Left forelimb (tissue), 1 donor: ENCODE data around the gene WARS2.
"Not testable (repeated sequence)": the region's sequence is repeated elsewhere in the genome, so short reads cannot be mapped to it uniquely, and the experiment has no call there.

ENCODE experiments used
- DNase-seq: peaks from one replicate; pipeline ENCODE4 v3.0.0-alpha.2; 2018; ENCODE audit warnings: low spot score

The WARS2 gene

DNA sequence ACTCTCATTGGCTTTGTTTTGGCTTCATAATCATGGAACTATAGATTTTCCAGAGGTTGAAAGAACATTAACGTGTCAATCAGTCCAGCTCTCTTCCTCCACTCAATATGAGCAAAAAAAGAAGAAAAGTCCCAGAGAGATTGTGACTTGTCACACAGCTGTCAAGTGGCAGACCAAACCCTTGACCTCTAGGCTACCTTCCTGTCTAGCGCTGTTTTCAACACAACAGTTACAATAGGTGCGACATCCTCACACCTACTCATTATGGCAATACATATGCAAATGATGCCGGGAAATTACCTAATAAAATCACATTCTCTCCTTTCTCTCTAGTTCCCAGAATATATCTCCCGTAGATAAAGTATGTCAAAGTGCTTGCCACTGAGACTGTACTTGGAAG, 1.1 kb downstream of the WARS2 start:
- no peak for DNase-seq

DNA sequence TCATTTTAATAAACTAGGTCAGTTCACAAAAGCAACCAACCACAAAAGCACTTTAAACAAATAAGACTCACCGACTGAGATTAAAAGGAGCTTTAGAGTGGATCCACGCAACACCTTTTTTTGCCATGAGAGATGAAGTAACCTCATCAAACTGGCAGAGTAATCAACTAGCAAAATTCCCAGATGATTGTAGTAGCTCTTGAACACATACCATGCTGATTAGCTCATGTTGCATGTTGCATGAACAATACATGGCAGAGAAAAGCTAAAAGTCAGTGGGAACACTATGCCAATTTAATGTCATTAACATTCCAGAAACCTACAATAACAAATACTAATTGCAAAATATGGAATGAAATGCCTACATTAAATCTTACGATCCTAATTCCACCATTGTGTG, 4.1 kb downstream of the WARS2 start:
- no peak for DNase-seq

DNA sequence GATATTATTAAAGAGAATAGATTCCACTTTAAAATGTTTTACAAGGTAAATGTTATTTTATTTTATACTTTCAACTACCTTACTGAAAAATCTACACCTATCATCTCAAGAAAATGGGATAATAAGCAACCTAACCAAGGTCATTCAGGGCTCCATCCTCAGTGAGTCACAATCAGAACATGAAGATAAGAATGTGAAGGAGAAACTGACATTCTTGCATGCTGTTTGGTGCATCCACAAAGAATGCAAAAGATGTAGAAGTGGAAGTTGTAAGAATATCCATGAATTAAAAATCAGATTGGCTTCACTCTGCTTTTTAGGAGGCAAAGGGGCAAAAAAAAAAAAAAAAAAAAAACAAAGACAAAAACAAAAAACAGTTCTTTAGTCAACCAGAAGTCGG, 6.5 kb downstream of the WARS2 start:
- no peak for DNase-seq

DNA sequence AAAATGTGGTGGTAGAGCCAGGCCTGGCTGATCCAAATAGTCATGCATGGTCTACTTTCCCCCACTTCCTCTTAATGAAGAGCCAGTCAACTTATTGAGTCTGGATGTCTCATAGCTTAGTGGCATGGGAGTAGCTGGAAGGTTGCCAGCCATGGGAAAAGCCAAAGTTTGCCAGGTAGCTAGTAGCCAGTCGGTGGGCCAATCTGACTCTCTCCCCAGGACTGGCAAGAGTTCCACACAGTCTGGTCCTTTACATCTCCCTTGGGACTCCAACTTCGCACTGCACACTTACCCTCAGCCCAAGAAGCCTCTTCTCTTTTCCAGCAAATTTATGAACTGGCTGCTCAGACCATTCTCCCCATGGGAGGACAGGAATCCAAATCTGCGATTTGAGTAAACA, 8.3 kb downstream of the WARS2 start:
- no peak for DNase-seq

DNA sequence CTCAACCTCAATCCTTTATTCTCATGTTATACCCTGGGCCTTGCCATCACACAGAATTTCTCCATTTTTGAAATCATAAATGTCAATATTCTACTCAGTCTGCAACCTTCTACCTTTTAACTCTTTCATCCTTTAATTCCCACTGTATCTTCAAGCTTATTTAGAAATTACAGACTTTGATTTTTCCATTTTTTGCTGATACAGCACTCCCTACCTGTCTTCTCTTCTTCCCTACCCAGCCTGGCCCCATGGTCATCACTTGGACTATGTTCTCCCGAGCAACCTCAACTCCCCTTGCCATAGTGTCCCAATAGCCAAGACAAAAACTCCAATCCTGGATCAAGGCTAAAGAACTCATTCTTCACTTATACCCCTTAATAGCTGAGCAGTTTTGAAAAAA, 14.6 kb downstream of the WARS2 start:
- no peak for DNase-seq

DNA sequence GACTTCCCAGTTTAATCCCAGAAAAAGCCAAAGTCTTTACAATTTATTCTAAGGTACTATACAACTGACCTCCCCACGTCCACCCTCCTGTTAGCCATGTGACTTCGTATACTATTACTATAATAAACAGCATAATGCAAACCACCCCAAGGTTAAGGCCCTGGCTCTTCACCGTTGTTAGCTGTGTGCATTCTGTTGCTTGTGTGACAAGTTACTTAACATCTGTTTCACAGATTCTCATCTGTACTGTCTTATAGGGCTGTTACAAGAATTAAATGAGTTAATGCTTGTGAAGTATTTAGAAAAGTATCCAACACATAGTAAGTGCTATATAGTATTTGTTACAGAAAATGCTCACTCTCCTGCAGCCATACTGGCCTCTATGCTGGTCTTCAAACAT, 15.7 kb downstream of the WARS2 start:
- DNase-seq = no peak

DNA sequence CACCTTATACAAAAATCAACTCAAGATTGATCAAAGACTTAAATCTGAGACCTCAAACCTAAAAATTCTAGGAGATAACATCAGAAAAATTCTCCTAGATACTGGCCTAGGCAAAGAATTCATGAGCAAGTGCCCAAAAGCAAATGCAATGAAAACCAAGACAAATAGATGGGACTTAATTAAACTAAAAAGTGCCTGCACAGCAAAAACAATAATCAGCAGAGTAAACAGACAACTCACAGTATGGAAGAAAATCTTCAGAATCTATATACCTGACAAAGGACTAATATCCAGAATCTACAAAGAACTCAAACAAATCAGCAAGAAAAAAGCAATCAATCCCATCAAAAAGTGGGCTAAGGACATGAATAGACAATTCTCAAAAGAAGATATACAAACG, 18.6 kb downstream of the WARS2 start:
- DNase-seq = not testable (repeated sequence)

DNA sequence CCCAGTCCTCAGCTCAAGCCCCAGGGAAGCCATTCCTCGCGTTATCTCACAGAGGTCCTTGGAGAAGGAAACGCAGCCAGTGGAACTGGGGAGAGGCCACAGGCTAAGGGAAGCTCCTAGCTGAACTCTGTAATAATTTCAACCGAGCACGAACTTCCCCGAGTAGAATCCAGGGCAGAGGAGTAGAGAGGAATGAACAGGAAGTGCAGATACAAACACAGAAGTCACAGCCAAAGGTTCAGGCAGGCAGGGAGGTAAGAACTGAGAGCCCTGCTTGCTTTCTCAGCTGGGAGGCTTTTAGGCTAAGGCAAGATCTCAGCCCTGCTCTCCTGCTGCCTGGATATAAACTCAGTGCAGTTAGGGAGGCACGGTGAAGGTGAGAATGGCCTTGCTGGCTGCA, 23.7 kb downstream of the WARS2 start:
- DNase-seq = no peak

DNA sequence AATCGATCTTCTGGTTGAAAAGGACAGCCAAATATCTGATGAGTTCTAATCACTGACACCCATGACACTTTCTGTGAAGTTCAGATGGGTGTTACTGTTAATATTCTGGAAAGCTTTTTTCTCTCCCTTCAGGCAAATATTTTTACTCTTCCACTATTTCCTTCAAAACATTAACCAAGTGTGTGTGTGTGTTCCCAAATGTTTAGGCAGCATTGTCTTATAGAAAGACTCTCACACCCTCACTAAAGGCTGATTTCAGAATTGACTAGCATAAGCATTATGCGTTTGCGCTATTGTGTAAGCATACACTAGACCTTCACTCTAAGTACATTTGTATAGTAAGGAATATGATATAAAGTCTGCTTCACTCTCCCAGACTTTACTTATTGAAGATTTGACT, 24.7 kb downstream of the WARS2 start:
- DNase-seq = no peak

DNA sequence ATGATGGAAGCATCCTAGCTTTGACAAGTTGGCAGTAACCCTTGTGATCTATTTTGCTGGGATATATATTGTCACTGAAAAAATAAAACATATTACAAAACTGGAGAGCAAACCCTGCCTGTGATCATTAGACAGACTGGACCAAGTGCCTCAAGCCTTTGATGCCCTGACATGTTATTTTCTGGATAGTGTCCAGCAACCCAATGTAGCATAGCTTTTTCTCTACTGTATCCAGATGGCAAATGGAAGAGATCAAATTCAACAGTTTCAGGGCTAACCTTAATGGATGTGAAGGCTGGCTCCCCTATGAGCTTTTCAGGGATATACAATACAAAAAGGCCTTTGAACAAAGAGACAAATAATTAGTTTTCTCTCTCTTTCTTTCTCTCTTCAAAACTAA, 25.1 kb downstream of the WARS2 start:
- DNase-seq = no peak

DNA sequence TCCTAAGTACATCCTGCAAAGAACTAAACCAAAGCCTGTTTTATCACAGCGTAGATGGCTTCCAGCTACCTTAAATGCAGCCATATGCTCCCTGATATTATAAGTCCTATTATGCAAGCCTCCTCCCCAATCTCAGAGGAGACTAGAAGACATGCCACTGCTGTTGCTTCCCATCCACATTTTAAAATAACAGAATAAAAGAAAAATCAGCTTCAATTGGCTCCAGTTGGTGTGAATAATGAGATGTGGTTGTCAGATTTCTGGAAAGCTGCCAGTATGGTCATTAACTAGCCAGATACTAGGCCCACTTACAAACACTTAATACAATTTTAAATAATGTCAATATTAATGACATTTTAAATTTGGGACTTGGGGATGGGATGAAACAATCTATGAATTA, 25.7 kb downstream of the WARS2 start:
- no peak for DNase-seq

DNA sequence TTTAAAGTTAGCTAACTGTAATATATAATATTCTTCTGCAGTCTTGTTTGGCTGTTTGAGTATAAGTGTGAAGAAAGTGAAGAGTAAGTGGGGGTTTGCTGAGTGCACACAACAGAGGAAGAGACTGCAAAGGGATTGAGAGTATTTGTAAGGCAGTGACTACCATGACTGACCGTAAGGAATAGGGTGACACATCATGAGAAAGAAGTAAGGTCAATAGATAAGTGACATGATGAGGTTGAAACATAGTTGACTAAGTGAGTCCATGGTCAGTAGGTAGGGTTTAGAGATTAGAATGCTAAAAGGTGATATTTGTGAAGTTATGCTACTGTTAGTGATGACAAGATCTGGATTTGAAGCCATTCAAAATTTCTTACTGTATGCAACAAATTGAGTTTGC, 27.7 kb downstream of the WARS2 start:
- no peak for DNase-seq

DNA sequence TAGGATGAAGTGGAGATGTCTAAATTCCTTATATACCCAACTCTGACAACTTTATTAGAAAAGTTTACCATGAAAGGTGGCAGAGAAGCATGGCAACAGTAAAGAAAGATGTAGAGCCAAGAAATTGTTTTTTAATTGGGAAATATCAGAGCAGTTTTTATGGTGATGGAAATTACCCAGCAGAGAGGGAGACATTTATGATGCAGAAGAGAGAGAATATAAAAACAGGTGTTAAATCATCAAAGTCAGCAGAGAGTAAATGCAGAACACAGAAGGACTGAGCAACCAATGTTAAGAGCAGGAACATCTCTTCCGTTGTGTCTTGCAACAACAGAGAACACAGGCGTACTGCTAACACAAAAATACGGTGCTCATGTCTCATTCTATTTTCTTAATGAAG, 28.2 kb downstream of the WARS2 start:
- no peak for DNase-seq

DNA sequence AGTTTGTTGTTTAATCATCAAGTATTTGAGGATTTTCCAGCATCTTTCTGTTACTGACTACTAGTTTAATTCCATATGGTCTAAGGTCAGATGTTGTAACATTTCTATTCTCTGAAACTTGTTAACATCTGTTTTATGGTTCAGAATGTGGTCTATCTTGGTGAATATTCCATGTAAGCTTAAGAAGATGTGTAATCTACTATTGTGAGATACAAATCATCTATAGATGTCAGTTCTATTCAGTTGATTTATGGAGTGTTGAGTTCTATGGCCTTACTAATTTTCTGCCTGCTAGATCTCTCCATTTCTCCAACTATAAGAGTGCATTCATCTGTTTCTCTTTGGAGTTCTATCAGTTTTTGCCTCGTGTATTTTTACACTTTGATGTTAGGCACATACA, 31.5 kb downstream of the WARS2 start:
- no peak for DNase-seq

DNA sequence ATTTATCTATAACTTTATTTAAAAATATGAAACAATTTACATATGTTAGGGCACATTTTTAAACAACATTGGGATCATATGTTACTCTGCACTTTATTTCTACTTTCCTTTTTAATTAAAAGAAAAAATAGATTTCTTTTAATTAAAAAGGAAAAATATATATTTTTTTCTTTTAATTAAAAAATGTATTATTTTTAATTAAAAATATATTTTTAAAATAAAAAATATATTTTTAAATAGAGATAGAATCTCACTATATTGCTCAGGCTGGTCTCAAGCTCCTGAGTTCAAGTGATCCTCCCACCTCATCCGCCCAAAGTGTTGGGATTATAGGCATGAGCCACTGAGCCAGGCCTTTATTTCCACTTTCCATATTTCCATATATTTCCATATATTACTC, 36.7 kb downstream of the WARS2 start:
- DNase-seq = no peak

DNA sequence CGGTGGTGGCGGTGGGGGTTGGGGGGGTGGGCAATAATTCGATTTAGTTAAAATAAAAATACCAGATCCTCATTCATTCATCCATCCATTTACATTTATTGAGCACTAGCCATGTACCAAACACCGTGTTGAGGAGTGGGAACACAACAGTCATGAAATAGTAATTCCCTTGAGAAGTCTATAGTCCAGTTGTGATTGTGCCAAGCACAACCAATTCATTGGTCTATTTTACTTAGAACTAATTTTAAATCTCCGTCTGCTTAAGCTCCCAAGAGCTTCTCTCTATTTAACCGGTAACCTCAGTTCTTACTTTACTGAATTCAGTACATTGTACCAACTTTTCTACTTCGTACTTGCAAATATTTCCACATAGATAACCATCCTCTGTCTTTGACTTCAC, 38.4 kb downstream of the WARS2 start:
- DNase-seq = no peak

DNA sequence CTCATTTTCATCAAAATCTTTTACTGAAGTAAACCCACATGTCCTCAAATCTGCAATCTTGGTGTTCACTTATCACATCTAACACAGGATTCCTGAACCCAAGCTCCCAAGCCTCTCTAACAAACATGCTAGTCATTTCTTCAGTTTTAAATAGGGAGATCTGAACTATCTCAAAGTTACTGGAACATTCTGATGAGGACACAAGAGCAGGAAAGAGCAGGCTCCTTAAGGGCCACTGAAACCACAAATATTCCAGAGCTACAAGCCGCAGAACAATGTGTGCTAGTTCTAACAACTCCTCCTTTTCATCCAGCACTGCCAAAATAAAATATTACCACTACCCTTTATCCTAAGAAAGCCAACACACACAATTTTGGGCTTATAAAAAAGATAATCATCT, 38.9 kb downstream of the WARS2 start:
- DNase-seq = no peak

DNA sequence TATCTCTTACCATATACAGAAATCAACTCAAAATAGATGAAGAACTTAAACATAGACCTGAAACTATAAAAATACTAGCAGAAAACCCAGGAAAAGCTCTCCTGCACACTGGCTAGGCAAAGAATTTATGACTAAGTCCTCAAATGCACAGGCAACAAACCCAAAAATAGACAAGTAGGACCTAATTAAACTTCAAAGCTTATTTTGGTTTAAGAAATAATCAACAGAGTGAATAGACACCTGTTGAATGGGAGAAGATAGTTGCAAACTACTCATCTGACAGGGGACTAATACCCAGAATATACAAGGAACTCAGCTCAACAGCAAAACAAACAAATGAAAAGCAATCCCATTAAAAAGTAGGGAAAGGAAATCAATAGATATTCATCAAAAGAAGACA, 40.7 kb downstream of the WARS2 start:
- DNase-seq = no peak

DNA sequence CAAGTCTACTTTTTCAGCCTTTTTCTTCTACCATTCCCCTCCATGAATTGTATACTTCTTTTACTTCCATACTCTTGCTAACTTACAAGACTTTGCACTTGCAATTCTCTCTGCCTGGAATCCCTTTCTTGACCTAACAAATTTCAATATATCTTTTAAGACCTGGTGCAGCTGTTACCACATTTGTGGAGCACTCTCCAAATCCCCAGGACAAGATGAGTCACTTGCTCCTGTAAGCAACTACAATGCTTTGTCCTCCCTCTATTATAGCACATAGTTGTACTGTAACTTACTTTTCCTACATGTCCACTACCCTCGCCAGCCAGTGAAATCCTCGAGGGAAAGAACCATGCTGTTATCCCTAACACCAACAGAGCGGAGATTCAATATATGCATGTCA, 43.1 kb downstream of the WARS2 start:
- DNase-seq = no peak

DNA sequence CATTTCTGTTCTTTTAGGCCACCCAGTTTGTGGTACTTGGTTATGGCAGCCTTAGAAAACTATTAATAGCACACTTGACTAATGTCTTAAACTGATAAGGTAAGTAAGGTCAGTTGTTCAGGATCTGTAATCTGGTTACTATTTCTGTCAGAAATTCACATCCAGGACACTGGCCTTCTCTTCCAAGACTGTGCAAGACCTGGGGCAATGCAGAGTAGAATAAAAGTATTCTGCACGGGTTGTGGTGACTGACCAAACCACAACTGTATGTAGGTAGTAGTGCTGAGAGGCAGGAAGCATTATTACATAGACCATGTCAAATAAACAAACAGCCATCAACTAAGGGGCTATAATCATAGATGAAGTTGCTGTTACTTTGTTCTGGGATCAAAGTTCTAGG, 46.7 kb downstream of the WARS2 start:
- DNase-seq = no peak

DNA sequence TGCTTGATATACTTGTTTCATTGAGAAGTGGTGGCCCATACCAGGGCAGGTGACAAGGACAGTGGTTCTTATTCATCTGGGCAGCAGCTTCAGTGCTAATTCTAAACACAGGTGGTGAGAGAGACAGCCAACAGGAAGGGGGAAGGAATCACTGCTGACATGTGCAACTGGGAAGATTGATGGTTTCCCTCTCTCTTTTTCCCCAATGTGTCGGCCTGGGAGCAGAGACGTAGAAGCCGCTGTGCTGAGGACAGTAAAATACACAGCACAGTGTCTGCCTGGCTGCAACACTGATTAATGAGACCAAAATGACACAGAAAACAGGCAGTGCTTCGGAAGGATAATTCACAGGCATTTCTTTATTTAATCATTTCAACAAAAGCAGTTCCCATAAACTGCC, 48.8 kb downstream of the WARS2 start:
- DNase-seq = no peak

DNA sequence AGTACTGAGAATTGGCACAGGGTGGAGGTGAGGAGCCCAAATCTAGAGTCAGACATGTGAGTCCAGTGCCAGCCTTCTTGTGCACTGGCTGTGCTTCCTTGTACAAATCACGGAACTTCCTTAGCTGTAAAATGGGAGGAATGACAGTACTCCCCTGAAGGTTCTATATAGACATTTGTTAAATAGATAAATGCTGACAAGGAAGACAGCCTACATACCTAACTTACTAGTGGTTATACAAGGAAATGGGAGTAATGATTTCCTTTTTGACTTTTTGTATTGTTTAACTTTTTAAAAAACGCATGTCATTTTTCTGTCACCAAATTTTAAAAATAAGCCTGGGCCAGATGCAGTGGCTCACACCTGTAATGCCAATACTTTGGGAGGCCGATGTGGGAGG, 50.2 kb downstream of the WARS2 start:
- no peak for DNase-seq

DNA sequence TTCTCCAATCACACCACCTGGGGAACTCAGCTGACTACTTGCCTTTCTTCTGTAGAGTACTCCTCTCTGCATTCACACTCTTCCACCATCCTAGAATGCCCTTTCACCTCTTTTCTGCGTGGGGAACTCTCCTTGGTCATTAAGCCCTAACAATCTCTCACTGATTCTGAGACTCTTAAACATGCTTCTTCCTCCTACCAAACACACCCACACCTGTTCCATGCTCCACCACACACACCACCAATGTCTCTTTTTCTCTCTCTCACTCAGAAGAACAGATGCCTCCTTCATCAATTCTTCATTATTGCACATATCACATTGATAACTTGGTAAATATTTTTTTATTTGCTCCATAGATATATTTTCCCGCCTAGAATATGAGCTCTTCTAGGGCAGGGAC, 53.6 kb downstream of the WARS2 start:
- DNase-seq = no peak

DNA sequence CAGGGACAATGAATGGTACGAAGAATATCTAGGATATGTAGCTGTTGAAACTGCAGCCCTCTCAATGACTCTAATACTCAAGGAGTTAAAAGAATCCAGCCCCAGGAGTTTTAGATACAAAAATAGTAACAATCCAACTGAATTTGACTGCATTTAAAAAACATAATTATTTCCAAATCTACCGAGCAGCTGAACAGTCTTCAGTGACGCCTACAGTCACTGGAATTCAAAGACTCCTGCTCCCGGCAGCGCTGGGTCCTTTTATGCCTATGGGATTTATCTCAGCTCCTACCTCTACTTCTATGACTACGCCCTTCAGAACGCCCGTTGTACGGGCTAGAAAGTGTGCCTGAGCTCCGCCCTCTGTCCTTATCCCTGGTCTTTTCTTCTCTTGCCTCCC, 55.7 kb downstream of the WARS2 start:
- no peak for DNase-seq

DNA sequence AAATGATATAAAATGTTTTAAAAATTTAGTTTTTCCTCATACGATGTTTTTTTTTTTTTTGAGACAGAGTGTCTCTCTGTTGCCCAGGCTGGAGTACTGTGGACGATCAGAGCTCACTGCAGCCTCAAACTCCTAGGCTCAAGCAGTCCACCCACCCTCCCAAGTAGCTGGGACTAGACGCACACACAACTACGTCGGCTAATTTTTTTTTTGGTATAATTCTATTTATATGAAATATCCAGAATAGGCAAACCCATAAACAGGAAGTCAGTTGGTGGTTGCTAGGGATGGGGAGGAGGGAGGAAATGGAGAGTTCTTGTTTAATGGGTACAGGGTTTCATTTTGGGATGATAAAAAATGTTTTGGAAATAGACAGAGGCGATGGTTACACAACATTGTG, 56.5 kb downstream of the WARS2 start:
- DNase-seq = no peak

DNA sequence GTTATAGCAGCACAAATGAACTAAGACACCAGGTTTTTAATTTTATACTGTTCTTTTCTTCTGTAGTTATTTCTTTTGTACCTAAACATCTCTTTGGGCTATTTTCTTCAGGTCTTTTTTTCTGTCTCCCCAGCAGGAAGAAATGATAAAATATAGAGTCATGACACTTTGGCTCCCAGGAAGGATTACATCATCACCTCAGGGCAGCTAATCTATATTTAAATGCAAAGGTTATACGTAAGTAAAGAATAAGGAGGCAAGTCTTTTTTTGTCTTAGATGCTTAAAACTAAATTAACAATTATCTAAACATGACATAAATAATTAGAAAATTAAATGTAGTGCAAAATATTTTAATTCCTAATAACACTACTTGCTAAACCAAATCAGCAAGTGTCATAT, 57.0 kb downstream of the WARS2 start:
- no peak for DNase-seq
